OCI-LY1 (cell line): Measurements from ENCODE around the gene TSC22D2.

ENCODE experiments used
- H2AFZ ChIP-seq: fragments of 200-600 bp; sonication (generic), shearing (Covaris generic); 2 replicates; pipeline ENCODE4 v1.6.0; 2014; ENCODE audit warnings: antibody characterized with exemption, mild to moderate bottlenecking, low read length
- H3F3A ChIP-seq: fragments of 200-600 bp; sonication (generic), shearing (Covaris generic); 2 replicates; pipeline ENCODE4 v1.6.0; 2014; ENCODE audit warnings: mild to moderate bottlenecking, antibody characterized with exemption, low read length, moderate library complexity; ENCODE audit not compliant: insufficient read depth
- H3K27ac ChIP-seq: fragments of 200-600 bp; sonication (generic); 2 replicates; pipeline ENCODE4 v1.5.1; 2014; ENCODE audit warnings: low read length, mixed run types, mild to moderate bottlenecking, low read depth; ENCODE audit not compliant: poor library complexity, severe bottlenecking
- H3K27me3 ChIP-seq: fragments of 200-600 bp; sonication (generic); 2 replicates; pipeline ENCODE4 v1.6.0; 2014; ENCODE audit warnings: antibody characterized with exemption, mild to moderate bottlenecking, low read length, moderate library complexity; ENCODE audit not compliant: insufficient read depth
- H3K36me3 ChIP-seq: fragments of 200-600 bp; sonication (generic); 2 replicates; pipeline ENCODE4 v1.6.1; 2014; ENCODE audit warnings: mild to moderate bottlenecking, antibody characterized with exemption, low read length, moderate library complexity, mixed read lengths; ENCODE audit not compliant: insufficient read depth
- H3K4me1 ChIP-seq: fragments of 200-600 bp; sonication (generic); 2 replicates; pipeline ENCODE4 v1.5.1; 2014; ENCODE audit warnings: mild to moderate bottlenecking, low read length, moderate library complexity; ENCODE audit not compliant: insufficient read depth, severe bottlenecking
- H3K4me2 ChIP-seq: fragments of 200-600 bp; sonication (generic), shearing (Covaris generic); 2 replicates; pipeline ENCODE4 v1.6.1; 2014; ENCODE audit warnings: low read length
- H3K4me3 ChIP-seq: fragments of 200-600 bp; sonication (generic); 2 replicates; pipeline ENCODE4 v1.5.1; 2014; ENCODE audit warnings: low read length, low read depth, mild to moderate bottlenecking, mixed read lengths; ENCODE audit not compliant: poor library complexity, severe bottlenecking
- H3K79me2 ChIP-seq: fragments of 200-600 bp; shearing (Covaris generic); 2 replicates; pipeline ENCODE4 v1.6.1; 2016; ENCODE audit warnings: mixed run types, low read length, mixed read lengths; ENCODE audit not compliant: insufficient read depth
- H3K9ac ChIP-seq: fragments of 200-600 bp; sonication (generic), shearing (Covaris generic); 2 replicates; pipeline ENCODE4 v1.6.1; 2014; ENCODE audit warnings: mild to moderate bottlenecking, low read length, mixed read lengths
- H3K9me2 ChIP-seq: fragments of 200-600 bp; sonication (generic), shearing (Covaris generic); 2 replicates; pipeline ENCODE4 v1.6.1; 2014; ENCODE audit warnings: low read depth, mild to moderate bottlenecking, low read length, mixed read lengths
- H3K9me3 ChIP-seq: fragments of 200-600 bp; shearing (Covaris generic); 2 replicates; pipeline ENCODE4 v1.6.1; 2014; ENCODE audit warnings: low read length, mixed read lengths
- H4K20me1 ChIP-seq: fragments of 200-600 bp; sonication (generic), shearing (Covaris generic); 2 replicates; pipeline ENCODE4 v1.6.0; 2016; ENCODE audit warnings: mild to moderate bottlenecking, low read length; ENCODE audit not compliant: insufficient read depth
- EZH2 ChIP-seq: fragments of 200-600 bp; sonication (generic), shearing (Covaris generic); IDR thresholded peaks from 2 replicates; pipeline ENCODE4 v1.8.0; 2017; ENCODE audit warnings: borderline replicate concordance, mixed run types, mild to moderate bottlenecking, antibody characterized with exemption, low read length, moderate library complexity, mixed read lengths
- TF ChIP-seq, protein P1 (sequence below): fragments of 200-600 bp; sonication (generic), shearing (Covaris generic); IDR thresholded peaks from 2 replicates; pipeline ENCODE4 v1.5.1; 2017; ENCODE audit warnings: mild to moderate bottlenecking, antibody characterized with exemption, low read length, moderate library complexity, mixed read lengths

Gene TSC22D2

DNA sequence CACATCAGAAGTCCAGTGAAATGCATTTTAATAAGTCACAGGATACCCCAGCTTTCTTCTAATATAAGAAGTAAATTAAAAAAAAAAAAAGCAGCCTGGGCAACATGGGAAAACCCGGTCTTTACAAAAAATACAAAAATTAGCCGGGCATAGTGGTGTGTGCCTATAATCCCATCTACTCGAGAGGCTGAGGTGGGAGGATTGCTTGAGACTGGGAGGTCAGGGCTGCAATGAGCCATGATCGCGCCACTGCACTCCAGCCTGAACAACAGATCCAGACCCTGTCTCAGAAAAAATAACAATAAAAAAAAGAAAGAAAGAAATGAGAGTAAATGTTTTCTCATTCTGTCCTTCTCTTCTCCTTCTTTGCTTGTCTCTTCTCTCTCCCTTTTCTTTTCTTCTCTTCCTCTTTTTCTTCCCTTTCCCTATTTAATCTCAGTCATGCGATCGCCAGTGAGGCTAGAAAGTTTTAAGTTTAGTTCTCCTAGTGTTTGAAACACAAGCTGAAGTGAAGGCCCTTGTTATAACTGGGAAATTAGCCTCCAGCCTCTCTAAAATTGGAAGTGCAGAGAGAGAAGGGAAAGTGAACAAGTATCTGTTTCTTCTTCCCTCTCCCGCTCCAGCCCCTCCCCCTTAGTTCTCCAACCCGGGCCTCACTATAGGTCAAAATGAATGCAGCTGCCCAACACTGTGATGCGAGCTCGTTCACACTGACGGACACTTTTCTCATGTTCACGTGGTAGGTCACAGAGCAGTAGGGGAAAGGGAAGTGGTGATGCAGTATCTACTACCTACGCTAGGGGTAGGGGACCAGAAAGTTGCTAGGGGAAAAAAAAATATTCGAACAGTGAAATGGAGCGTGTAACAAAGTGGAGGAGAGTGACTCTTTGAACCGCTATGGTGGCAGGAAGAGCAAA, 23.5 kb upstream of the TSC22D2 start:
- Histone ChIP-seq H3K79me2 (no peaks in the 10 kb centered on the region), H3K9me2 (no peaks in the 10 kb centered on the region), H3K4me3 (peak overlapping the region; percentile 47), H4K20me1 (no peaks in the 10 kb centered on the region), H3K27me3 (no peaks in the 10 kb centered on the region), H3K4me1 (peaks cover 19% of the 10 kb centered on the region), H3K4me2 (peak overlapping the region; percentile 63), H2AFZ (peak overlapping the region; percentile 63), H3F3A (no peaks in the 10 kb centered on the region), H3K9me3 (no peaks in the 10 kb centered on the region), H3K27ac (peak overlapping the region; percentile 38), H3K36me3 (no peaks in the 10 kb centered on the region), H3K9ac (peak overlapping the region; percentile 34; the same call in 1 of the 2 replicates)
- TF ChIP-seq, protein P1, sequence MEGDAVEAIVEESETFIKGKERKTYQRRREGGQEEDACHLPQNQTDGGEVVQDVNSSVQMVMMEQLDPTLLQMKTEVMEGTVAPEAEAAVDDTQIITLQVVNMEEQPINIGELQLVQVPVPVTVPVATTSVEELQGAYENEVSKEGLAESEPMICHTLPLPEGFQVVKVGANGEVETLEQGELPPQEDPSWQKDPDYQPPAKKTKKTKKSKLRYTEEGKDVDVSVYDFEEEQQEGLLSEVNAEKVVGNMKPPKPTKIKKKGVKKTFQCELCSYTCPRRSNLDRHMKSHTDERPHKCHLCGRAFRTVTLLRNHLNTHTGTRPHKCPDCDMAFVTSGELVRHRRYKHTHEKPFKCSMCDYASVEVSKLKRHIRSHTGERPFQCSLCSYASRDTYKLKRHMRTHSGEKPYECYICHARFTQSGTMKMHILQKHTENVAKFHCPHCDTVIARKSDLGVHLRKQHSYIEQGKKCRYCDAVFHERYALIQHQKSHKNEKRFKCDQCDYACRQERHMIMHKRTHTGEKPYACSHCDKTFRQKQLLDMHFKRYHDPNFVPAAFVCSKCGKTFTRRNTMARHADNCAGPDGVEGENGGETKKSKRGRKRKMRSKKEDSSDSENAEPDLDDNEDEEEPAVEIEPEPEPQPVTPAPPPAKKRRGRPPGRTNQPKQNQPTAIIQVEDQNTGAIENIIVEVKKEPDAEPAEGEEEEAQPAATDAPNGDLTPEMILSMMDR, result peak; percentile 65
- TF ChIP-seq EZH2, result no peak

DNA sequence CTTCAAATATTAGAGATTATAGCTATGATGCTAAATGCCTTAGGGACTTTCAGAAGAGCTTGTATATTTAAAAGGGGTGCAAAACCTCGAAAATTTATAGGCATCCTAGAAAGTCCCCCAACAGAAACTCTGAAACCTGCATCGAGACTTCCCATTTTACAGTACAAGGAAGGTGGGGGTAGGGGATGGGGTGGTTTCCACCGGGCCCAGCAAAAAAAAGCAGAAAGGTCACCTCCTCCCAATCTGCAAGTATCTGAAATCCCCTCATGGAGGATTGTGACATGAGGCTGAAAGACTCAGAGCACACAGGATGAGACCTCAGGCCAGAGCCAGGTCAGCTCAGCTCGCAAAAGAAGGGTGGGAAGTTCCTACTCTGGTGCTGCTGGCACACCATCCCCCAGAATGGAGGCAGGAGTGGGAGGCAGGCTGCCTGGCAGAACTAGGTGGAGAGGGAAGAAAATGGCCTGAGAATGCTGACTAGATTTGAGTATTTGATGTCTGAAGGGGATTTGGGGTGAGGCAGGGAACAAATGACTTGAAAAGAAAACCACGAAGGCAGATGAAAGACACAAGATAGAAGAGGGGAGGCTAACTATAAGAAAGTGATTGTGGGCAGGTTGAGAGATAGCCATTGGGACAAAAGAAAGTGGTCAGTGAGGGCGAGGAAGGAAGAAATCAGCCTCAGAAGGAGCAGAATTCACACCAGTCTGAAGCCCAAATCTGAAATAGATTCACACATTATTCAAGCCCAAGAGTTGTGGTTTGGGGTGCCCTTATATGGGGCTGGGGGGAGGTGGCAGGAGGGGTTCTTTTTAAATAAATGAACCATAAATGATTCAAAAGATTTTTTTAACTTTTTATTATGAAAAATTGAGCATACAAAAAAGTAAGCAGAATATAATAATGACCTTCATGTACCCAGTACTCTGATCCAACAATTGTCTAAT, 22.5 kb upstream of the TSC22D2 start:
- H4K20me1 ChIP-seq, result no peaks in the 10 kb centered on the region
- no peak overlapping the region for H3K27ac ChIP-seq
- no peaks in the 10 kb centered on the region for H3K27me3 ChIP-seq
- TF ChIP-seq EZH2, result no peak
- TF ChIP-seq, protein P1, result no peak
- peak overlapping the region; percentile 63 for H3K4me2 ChIP-seq
- H3K4me3 ChIP-seq, result peak overlapping the region; percentile 47
- H3K36me3 ChIP-seq, result no peaks in the 10 kb centered on the region
- H3K79me2 ChIP-seq, result no peaks in the 10 kb centered on the region
- H3K9ac ChIP-seq, result no peak overlapping the region; the same call in 1 of the 2 replicates
- H3K4me1 ChIP-seq, result peaks cover 19% of the 10 kb centered on the region
- no peaks in the 10 kb centered on the region for H3K9me3 ChIP-seq
- no peaks in the 10 kb centered on the region for H3F3A ChIP-seq
- H2AFZ ChIP-seq, result 0 out of 2 replicates have a peak overlapping the region, but pooled peaks have one; percentile 29
- no peaks in the 10 kb centered on the region for H3K9me2 ChIP-seq

DNA sequence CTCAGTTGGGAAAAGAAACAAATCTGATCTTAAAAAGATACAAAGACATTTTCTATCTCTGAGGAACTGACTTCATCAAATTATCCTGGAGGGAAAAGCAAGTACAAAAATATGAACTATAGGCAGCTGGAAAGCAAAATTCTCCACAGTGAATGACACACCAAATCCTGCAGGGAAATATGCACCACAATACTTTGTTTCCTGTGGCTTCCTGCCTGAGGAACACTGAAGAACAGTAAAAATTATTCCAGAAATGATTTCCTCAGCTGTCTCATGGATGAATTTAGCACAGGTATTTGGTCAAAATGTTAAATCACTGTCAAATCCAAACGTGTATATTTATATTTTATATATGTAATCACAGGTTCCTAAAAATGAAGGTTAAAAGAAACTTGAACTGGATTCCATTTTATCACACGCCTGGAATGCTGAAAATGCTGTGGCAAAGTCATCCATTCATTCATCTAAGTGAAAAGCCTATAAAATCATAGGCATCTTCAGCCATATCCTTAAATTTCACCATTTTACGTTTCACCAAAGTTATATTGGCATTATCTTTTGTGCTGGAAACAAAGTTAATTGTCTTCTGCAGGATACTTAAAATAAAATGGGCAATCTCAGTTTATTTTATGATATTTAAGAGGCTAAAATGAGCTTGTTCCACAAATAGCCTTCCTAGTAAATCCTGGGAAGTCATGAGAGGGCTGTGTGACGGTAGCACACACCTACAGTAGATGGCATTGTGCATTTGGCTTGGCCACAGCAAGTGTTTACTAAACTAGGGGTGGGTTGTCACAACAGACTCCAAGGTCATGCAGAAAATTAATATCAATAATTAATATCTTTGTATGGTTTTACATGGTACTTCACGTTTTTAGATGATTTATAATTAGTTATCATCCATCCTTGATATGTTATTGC, 19.3 kb upstream of the TSC22D2 start:
- no peak overlapping the region for H3K27ac ChIP-seq

More for the DNA sequence above, 19.3 kb upstream of the TSC22D2 start:
- Histone ChIP-seq H3F3A (no peaks in the 10 kb centered on the region), H3K4me2 (no peak overlapping the region), H3K36me3 (no peaks in the 10 kb centered on the region), H3K27me3 (no peaks in the 10 kb centered on the region), H3K4me3 (no peak overlapping the region), H3K79me2 (no peaks in the 10 kb centered on the region), H4K20me1 (no peaks in the 10 kb centered on the region), H3K4me1 (peaks cover 19% of the 10 kb centered on the region), H3K9me3 (no peaks in the 10 kb centered on the region), H3K9me2 (no peaks in the 10 kb centered on the region), H2AFZ (no peak overlapping the region), H3K9ac (no peak overlapping the region)
- no peak for TF ChIP-seq EZH2
- TF ChIP-seq, protein P1, result no peak
